IPS-11a (cell line): Measurements from ENCODE around the gene GAMT.

Source experiments
- H3K4me3 ChIP-seq: one replicate; pipeline ENCODE4 v1.5.1; 2013; ENCODE audit warnings: low read depth, low read length, control low read depth

Gene GAMT

DNA sequence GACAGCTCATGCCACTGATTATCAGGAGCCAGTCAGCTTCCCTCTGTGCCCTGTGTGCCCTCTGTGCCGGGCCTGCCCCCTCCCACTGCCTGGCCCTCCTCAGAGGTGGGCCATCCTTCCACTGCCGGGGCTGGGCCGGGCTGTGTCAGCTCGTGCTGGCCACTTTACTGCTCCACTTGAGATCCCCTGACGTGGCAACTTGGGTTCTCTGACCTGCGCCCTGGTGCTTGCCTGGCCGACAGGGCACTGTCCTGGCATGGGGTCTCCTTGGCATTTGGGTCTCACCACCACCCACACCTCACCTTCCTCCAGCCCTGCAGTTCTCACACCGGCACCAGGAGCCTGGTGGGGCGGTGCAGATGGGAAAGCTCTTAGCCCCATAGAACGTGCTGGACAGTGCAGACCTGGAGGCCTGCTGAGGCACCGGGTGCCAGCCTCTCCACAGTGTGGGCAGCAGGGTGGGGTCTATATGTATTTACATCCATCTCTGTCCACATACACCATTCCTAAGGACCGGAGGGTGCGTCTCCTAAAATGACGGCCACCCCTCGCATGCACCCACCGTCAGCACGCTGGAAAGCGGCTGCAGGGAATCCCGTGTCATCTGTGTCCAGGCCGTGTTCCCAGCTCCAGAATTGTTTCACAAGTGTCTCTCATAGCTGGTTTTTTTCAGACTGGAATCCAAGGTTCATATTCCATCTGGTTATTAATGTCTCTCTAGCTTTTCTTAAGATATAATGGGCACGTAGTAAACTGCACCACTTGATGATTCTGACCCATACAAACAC is 17.8 kb upstream of the GAMT start:
- no peak overlapping the region for H3K4me3 ChIP-seq

DNA sequence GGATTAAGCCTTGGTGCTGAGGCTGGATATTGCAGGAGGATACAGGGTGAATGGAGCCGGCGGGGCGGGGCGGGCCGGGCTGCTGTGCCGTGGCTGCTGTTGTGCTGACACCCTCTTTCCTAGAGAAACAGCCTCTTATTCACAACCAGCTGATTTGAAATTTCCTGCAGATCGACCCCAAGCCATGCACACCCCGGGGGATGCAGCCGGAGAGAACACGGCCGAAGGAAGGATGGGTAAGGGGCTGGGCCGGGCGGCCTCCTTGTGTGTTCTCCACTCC is 17.1 kb upstream of the GAMT start:
- no peak overlapping the region for H3K4me3 ChIP-seq

DNA sequence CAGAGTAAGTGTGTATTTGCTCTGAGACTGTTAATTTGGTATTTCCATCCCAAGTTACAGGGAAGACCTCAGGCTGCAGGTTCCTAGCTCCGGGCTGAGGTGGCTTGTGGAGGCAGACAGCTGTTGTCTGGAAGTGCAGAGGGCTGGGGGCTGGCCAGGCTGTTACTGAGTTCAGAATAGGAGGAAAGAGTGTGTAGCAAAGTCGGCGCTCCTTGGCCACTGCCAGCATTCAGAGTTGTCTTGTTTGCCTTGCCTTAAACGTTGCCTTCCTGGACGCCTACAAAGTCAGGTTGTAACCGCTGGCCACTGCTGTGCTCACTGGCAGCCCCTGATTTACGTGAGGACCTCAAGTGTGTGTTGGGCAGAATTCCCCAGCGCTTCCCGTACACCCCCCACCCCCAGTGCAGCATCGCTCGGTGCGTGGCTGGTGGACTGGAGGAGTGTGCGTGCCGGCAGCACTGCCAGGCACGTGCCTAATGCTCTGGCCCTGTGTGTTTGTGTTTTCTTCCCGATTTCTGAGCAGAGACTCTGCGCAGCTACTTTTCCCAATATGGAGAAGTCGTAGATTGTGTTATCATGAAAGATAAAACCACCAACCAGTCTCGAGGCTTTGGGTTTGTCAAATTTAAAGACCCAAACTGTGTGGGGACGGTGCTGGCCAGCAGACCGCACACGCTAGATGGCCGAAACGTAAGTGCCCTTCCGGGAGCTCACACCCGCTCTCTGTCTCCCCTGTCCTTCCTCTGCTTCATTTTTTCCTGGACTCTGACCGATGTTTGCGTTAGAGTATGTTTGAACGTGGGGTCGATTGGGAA is 16.5 kb upstream of the GAMT start:
- no peak overlapping the region for H3K4me3 ChIP-seq

GRCh38 chr19:1417145-1417544 is 15.8 kb upstream of the GAMT start:
- H3K4me3 ChIP-seq: no peak overlapping the region

- H3K4me3 ChIP-seq: no peak overlapping the region
These were observed 14.9 kb upstream of the GAMT start for GRCh38 chr19:1416014-1416841.

- H3K4me3 ChIP-seq: no peak overlapping the region
These were observed 11.9 kb upstream of the GAMT start for GRCh38 chr19:1412995-1413800.

DNA sequence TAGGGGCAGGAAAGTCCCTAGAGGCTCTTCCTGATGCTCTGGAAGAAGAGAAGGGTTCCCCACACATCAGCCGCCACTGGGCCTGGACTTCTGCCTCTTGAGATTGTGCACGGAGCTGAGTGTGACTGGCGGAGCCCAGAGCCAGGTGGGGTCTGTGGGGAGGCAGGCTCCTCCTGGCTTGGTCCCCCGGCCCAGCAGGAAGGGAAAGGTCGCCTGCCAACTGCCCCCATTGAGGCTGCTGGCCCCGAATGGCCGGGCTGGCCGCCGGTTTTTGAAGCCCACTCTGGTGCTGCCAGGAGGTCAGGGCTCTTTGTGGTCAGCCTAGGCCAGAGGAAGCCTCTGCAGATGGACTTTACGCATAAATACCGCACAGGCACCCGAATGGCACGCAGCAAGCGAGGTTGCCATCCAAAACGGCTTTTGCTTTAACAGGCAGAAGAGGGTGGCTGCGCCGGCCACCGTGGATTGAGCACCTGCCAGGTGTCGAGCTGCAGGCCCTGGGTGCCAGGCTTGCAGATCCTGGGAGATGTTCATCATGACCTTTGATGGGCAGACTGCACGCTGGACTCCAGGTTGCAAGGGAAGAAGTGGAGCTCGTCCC is 11.1 kb upstream of the GAMT start:
- no peak overlapping the region for H3K4me3 ChIP-seq

DNA sequence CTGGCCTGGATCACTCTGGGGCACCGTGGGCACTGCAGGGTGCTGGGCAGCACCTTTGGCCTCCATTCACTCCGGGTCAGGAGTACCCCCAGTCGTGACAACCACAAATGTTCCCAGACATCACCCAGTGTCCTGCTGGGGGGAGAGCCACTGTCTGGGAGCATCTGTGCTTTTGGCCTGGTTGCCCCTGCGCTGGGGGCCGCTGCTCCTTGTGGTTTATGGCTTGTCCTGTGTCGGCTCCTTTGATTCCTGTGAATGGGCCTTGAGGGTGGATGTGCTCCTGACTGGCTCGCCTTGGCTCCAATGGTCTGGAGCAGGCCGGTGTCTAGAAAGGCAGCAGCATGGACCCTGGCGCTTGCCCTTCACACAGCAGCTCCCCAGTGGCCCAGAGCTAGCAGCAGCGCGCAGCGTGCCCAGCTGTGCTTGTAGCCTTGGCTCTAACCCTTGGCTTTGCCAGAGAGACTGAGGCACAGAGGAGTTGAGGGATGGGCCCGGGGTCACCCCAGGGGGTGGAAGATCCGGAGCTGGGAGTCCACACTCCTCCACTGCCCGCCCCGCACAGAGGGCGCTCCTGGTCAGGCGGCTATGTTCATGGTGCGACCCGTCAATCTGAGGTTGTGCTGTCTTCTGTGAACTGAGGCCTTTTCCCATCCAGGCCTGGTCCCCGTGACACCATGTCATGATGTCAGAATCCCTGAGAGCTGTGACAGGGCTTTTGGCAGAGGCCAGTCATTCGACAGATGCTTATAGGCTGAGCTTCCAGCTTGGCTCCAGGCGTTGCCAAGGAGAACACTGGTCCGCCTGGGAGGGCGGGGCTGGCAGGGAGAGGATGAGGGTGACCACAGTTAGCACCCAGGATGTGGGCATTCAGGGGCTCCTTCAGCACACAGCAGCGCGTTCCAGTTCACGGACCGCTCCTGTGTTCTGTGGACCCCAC is 10.2 kb upstream of the GAMT start:
- no peak overlapping the region for H3K4me3 ChIP-seq

DNA sequence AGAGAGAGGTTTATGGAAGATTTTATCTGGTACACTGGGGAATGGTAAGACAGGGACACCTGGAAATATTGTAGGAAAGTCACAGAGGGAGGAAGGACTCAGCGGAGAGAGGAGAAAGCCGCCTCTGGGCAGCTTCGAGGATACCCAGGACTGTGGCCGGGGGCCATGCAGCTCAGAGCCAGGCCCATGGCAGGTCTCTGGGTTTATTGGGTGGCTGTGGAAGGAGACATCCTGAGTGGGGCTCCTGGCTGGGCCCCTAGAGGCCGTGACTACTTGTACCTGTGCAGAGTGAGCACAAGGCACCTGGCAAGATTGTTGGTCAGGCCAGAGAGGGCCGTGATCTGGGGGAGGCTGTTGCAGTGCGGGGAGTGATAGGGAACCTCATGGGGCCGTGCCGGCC is 9.4 kb upstream of the GAMT start:
- no peak overlapping the region for H3K4me3 ChIP-seq

- no peak overlapping the region for H3K4me3 ChIP-seq
These were observed 8.9 kb upstream of the GAMT start for GRCh38 chr19:1410136-1410786.

DNA sequence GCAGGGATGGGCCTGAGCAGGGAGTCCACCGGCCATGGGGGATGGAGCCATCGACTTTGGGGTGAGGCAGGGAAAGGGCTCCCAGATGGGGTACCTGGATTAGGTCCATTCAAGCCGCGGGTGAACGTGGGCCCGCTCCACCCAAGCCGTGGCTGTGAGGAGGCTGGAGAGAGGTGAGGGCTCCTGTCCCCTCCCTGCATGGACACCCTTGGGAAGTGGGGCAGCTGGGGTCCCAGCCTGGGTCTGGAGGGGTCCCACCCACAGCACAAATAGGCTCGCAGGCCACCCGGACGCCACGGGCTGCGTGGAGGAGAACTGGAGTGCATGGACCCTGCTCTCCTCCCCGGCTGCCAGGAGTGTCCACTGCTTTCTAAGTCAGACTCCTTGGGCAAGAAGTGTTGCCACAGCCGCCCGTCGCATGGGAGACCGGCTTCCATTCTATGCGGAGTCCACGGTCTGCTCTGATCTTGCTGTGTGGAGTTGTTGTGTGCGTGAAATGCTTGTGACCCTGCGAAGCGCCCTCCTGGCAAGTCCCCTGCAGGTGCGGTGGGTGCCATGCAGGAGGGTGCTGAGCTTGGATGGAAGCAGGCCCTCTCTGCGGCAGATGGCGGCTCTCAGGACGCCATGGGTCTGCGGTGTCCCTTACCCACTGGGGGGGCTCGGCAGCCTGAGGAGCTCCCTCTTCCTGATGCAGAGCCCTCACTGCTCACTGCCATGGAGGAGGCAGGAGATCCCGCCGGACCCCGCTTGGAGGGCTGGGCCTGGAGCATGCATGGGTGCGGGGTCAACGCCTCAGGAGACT is 8.1 kb upstream of the GAMT start:
- H3K4me3 ChIP-seq: peak overlapping the region; percentile 68

- H3K4me3 ChIP-seq: peak overlapping the region; percentile 68
These were observed 7.2 kb upstream of the GAMT start for GRCh38 chr19:1408300-1409203.

DNA sequence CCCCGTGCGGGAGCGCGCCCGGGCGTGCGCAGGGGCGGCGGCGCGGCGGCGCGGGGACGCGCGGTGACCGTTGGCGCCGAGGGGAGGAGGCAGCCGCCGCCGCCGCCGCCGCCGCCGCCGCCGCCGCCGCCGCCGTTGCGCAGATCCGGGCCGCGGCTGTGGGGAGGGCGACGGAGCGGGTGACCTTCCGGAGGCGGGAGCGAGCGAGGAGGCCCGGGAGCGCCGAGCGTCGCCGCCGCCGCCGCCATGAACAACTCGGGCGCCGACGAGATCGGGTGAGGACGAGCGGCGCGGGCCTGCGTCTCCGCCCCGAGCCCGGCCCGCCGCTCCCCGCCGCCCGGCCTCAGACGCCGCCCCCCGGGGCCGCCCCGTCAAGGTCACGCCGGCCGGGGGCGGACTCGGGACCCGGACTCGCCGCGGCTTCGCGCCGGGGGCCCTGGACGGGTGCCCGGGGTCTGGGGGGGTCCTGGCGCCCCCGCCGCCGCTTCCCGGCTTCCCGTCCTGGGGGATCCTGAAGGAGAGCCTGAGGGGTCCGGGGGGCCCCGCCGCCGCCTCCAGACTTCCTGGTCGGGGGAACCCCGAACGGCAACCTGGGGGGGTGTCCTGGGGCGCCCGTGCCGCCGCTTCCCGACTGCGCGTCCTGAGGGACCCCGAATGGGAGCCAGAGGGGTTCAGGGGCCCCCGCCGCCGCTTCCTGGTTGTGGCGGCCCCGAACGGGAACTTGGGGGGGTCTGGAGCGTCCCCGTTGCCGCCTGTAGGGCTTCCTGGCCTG is 6.4 kb upstream of the GAMT start, which contains the start of gene DAZAP1:
DAZAP1 (plus strand) TSS at position 59 of the 772 bp plus-strand sequence; CDS start at position 247, 188 bp downstream.
- H3K4me3 ChIP-seq: peak within 1 kb of the TSS; percentile 68

GRCh38 chr19:1406774-1407527 is 5.6 kb upstream of the GAMT start:
- H3K4me3 ChIP-seq: peak overlapping the region; percentile 44

DNA sequence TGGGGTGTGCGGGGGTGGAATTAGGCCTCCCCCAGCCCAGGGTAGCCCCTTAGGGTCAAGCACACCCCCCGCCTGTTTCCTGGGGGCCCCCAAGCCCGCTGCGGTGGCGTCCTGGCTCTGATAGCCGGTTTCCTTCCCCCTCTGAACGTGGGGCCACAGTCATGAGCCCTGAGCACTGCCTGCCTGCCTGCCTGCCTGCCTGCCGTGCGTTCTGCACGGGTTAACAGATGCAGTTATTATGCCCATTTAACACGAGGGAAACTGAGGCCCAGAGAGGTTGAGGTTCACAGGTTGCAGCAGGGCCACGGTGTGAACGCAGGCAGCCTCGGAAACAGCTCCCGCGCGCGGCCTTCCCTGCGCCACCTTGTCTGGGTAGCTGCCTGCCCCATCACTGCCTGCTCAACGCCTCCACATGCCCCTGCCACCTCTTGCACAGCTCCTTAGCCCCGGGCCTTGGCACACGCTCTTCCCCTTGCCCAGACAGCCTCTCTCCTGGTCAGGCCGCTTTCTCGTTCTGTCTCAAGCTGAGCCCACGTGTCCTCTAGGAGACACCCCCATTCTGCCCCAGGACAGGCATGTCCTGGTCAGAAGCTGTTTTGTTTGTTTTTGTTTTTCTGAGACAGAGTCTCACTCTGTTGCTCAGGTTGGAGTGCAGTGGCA is 1.2 kb upstream of the GAMT start:
- H3K4me3 ChIP-seq: no peak overlapping the region
